MM.1S (cell line): ENCODE results near the gene RAMP1.

ENCODE experiments used
- DNase-seq: peaks from one replicate; pipeline ENCODE4 v3.0.0-alpha.2; 2015
- H2AFZ ChIP-seq: fragments of 300-600 bp; sonication (generic); 2 replicates; pipeline ENCODE4 v1.6.0; 2016; ENCODE audit warnings: antibody characterized with exemption, low read length
- H3F3A ChIP-seq: fragments of 300-600 bp; sonication (generic); 2 replicates; pipeline ENCODE4 v1.6.1; 2016; ENCODE audit warnings: mild to moderate bottlenecking, antibody characterized with exemption, low read length, moderate library complexity, mixed read lengths; ENCODE audit not compliant: insufficient read depth
- H3K27ac ChIP-seq: fragments of 300-600 bp; sonication (generic); 2 replicates; pipeline ENCODE4 v1.5.1; 2016; ENCODE audit warnings: mild to moderate bottlenecking, low read length
- H3K27me3 ChIP-seq: fragments of 300-600 bp; sonication (generic); replicated peaks from 2 replicates; pipeline ENCODE4 v1.6.0; 2016; ENCODE audit warnings: low read length; ENCODE audit not compliant: insufficient read depth
- H3K36me3 ChIP-seq: fragments of 300-600 bp; sonication (generic); replicated peaks from 2 replicates; pipeline ENCODE4 v1.6.1; 2016; ENCODE audit warnings: mild to moderate bottlenecking, low read length, mixed read lengths; ENCODE audit not compliant: insufficient read depth
- H3K4me1 ChIP-seq: fragments of 300-600 bp; sonication (generic); 2 replicates; pipeline ENCODE4 v1.6.1; 2016; ENCODE audit warnings: low read length, mixed read lengths
- H3K4me2 ChIP-seq: fragments of 300-600 bp; sonication (generic); 2 replicates; pipeline ENCODE4 v1.6.0; 2016; ENCODE audit warnings: low read depth, low read length
- H3K4me3 ChIP-seq: fragments of 300-600 bp; sonication (generic); 2 replicates; pipeline ENCODE4 v1.5.1; 2016; ENCODE audit warnings: low read length, mixed read lengths
- H3K79me2 ChIP-seq: fragments of 300-600 bp; sonication (generic); 2 replicates; pipeline ENCODE4 v1.6.1; 2016; ENCODE audit warnings: mixed run types, low read length, mixed read lengths
- H3K9ac ChIP-seq: fragments of 300-600 bp; sonication (generic); 2 replicates; pipeline ENCODE4 v1.6.1; 2016; ENCODE audit warnings: low read length, mixed read lengths
- H3K9me2 ChIP-seq: fragments of 300-600 bp; sonication (generic); replicated peaks from 2 replicates; pipeline ENCODE4 v1.6.1; 2016; ENCODE audit warnings: mild to moderate bottlenecking, low read length, mixed read lengths; ENCODE audit not compliant: insufficient read depth
- H3K9me3 ChIP-seq: fragments of 300-600 bp; sonication (generic); replicated peaks from 2 replicates; pipeline ENCODE4 v1.6.1; 2016; ENCODE audit warnings: mild to moderate bottlenecking, low read length, mixed read lengths; ENCODE audit not compliant: insufficient read depth
- H4K20me1 ChIP-seq: fragments of 300-600 bp; sonication (generic); 2 replicates; pipeline ENCODE4 v1.6.1; 2016; ENCODE audit warnings: mild to moderate bottlenecking, low read length, moderate library complexity, mixed read lengths; ENCODE audit not compliant: insufficient read depth
- EZH2 ChIP-seq: fragments of 300-600 bp; sonication (generic); optimal IDR thresholded peaks from 2 replicates; pipeline ENCODE3; 2017; ENCODE audit warnings: low read depth, mild to moderate bottlenecking, antibody characterized with exemption, low read length, mixed read lengths
- EZH2phosphoT487 ChIP-seq: fragments of 300-600 bp; sonication (generic); IDR thresholded peaks from 2 replicates; pipeline ENCODE4 v1.6.1; 2018; ENCODE audit warnings: antibody characterized with exemption, low read length
- TF ChIP-seq, protein P1 (sequence below): fragments of 300-600 bp; sonication (generic); IDR thresholded peaks from 2 replicates; pipeline ENCODE4 v1.5.1; 2016; ENCODE audit warnings: antibody characterized with exemption, low read length, mixed read lengths

Gene RAMP1

DNA sequence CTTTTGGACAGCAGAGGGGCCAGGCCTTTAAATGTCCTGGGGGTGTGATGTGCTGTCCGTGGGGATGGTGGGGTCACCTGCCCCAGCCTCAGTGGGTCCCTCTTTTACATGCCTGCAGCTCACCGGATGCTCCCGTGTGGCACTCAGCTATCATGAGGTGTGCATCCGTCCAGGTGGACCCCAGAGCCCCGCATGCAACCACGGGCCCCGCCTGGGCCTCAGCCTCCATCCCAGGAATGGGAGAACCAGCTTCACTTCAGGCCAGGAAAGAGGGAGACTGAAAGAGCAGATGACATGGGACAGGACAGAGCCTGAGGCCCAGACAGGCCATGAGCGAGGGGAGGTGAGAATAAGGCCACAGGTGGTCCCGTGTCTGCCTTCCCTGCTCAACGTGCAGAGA lies 37.5 kb downstream of the RAMP1 start:
- H3K4me2 ChIP-seq = no peak overlapping the region
- TF ChIP-seq, protein P1, sequence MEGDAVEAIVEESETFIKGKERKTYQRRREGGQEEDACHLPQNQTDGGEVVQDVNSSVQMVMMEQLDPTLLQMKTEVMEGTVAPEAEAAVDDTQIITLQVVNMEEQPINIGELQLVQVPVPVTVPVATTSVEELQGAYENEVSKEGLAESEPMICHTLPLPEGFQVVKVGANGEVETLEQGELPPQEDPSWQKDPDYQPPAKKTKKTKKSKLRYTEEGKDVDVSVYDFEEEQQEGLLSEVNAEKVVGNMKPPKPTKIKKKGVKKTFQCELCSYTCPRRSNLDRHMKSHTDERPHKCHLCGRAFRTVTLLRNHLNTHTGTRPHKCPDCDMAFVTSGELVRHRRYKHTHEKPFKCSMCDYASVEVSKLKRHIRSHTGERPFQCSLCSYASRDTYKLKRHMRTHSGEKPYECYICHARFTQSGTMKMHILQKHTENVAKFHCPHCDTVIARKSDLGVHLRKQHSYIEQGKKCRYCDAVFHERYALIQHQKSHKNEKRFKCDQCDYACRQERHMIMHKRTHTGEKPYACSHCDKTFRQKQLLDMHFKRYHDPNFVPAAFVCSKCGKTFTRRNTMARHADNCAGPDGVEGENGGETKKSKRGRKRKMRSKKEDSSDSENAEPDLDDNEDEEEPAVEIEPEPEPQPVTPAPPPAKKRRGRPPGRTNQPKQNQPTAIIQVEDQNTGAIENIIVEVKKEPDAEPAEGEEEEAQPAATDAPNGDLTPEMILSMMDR = no peak
- TF ChIP-seq EZH2phosphoT487 = no peak
- no peak for TF ChIP-seq EZH2
- no peaks in the 10 kb centered on the region for H3K36me3 ChIP-seq
- no peak overlapping the region for H3K9ac ChIP-seq
- H3K9me2 ChIP-seq = no peaks in the 10 kb centered on the region
- H3K4me3 ChIP-seq = no peak overlapping the region
- no peak for DNase-seq
- H3K4me1 ChIP-seq = no peaks in the 10 kb centered on the region
- H3F3A ChIP-seq = no peaks in the 10 kb centered on the region
- no peaks in the 10 kb centered on the region for H3K9me3 ChIP-seq
- no peak overlapping the region for H3K27ac ChIP-seq
- no peak overlapping the region for H2AFZ ChIP-seq
- H4K20me1 ChIP-seq = no peaks in the 10 kb centered on the region
- H3K79me2 ChIP-seq = no peaks in the 10 kb centered on the region
- H3K27me3 ChIP-seq = no peaks in the 10 kb centered on the region

GRCh38 chr2:237898057-237898414 lies 38.6 kb downstream of the RAMP1 start:
- no peaks in the 10 kb centered on the region for H4K20me1 ChIP-seq
- H3K79me2 ChIP-seq = no peaks in the 10 kb centered on the region
- H3K36me3 ChIP-seq = no peaks in the 10 kb centered on the region
- DNase-seq = no peak
- H3K4me2 ChIP-seq = no peak overlapping the region
- no peaks in the 10 kb centered on the region for H3K4me1 ChIP-seq
- no peaks in the 10 kb centered on the region for H3K9me3 ChIP-seq
- no peak for TF ChIP-seq EZH2
- TF ChIP-seq EZH2phosphoT487 = no peak
- TF ChIP-seq, protein P1 = no peak
- no peaks in the 10 kb centered on the region for H3K9me2 ChIP-seq
- no peak overlapping the region for H3K27ac ChIP-seq
- H3F3A ChIP-seq = no peaks in the 10 kb centered on the region
- no peak overlapping the region for H3K9ac ChIP-seq
- no peak overlapping the region for H2AFZ ChIP-seq
- H3K27me3 ChIP-seq = no peaks in the 10 kb centered on the region
- no peak overlapping the region for H3K4me3 ChIP-seq

GRCh38 chr2:237900891-237901831 lies 41.7 kb downstream of the RAMP1 start:
- Histone ChIP-seq H3K36me3 (no peaks in the 10 kb centered on the region), H3K79me2 (no peaks in the 10 kb centered on the region), H2AFZ (no peak overlapping the region), H3K4me3 (no peak overlapping the region), H3F3A (0 out of 2 replicates have a peak, but pooled peaks cover 8% of the 10 kb centered on the region), H3K9me2 (no peaks in the 10 kb centered on the region), H3K4me1 (peaks cover 11% of the 10 kb centered on the region), H4K20me1 (no peaks in the 10 kb centered on the region), H3K27me3 (no peaks in the 10 kb centered on the region), H3K9me3 (no peaks in the 10 kb centered on the region), H3K9ac (no peak overlapping the region), H3K27ac (no peak overlapping the region), H3K4me2 (no peak overlapping the region)
- TF ChIP-seq EZH2phosphoT487 = no peak
- TF ChIP-seq, protein P1 = no peak
- TF ChIP-seq EZH2 = no peak
- no peak for DNase-seq
